GM18858 (cell line): ENCODE data around the gene LMBRD1.

ENCODE experiments used
- ATAC-seq: cut with Tn5 transposase; IDR thresholded peaks from one replicate; pipeline ENCODE4 v1.9.1; 2021; ENCODE audit not compliant: unreplicated experiment

Gene LMBRD1

GRCh38 chr6:69643688-69644087, 153.1 kb downstream of the LMBRD1 start:
- no peak for ATAC-seq

- no peak for ATAC-seq
Measured at GRCh38 chr6:69632932-69633331, 163.9 kb downstream of the LMBRD1 start.

- no peak for ATAC-seq
Measured at GRCh38 chr6:69631552-69632346, 165.1 kb downstream of the LMBRD1 start.

GRCh38 chr6:69630767-69631166, 166.0 kb downstream of the LMBRD1 start:
- ATAC-seq: no peak

GRCh38 chr6:69627625-69628024, 169.2 kb downstream of the LMBRD1 start:
- no peak for ATAC-seq

GRCh38 chr6:69624944-69625343, 171.9 kb downstream of the LMBRD1 start:
- no peak for ATAC-seq
